ENCODE measurements around the gene ARHGAP24.

The ARHGAP24 gene

DNA sequence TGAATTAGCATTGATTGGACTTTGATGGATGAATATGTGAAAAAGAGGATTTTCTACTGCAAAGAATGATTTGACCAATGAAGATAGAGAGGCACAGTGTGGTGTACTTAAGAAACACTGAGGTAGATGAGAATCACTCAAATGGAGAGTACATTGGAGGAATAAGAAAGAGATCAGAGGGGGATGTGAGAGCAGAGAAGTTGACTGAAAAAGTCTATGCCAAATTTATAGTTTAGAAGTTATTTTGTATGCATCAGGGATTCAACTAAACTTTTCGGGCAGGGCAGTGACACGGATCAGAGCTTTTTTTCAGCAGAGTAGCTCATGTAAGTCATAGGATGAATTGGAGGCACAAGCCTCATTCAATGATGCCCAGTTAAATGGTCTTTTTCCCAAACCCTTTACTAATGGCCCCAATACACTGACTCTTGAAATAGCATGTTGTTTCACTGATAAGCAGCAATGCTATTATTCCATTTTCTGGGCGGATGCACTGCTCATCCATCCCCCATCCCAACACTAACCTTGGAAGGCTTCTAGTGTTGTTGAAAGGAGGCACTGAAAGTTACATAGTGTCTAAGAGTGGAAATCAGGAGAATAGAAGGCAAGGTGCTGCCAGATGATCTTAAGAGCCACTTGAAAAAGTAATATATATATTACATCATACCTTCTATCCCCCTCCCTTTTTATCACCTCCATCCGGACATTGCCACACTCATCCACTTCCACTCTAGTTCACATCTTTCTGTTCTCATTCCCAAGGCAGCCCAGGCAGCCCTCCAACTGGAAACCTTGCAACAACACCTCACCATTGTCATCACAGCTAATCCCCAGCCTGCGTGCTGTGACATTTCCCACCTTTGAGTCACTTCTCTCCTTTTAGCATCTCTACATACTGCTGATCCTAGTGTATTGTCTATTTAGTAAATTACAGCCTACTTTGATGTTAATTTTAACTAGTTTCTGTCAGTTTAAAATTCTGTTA lies 46.1 kb downstream of the ARHGAP24 start:
- no peak for DNase-seq

DNA sequence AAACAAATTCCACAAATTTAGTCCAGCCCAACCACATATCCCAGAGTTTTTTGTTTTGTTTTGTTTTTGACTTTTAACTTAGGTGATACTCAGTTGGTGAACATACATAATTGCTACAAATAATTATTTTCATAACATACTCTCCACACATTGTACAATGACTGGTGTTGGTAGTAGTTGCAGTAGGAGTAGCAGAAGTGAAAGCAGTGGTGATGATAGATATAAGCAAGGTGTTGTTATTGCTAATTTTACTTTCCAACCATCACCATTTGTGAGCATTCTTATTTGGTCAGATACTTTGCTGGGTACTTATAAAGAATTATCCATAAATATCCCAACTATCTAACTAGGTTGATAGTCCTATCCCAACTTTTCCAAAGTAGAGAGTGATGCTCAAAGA lies 47.3 kb downstream of the ARHGAP24 start:
- DNase-seq = no peak

DNA sequence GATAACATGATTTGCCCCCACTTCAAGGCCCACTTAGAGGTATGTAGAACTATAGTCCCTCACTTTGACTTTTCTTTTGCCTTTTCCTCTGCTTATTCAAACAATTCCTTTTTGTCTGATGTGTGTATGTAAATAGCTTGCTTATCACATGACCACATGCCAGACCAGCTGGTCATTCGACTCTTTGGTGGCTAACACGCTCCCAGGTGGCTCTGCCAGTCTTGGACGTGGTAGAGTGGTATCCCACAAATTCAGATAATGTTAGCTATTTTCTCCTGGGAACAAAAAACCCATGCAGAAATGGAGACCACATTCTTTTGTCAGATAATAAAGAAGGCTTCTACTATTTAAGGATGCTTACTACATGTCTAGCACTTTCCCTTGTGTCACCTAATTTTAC lies 47.9 kb downstream of the ARHGAP24 start:
- DNase-seq = no peak

DNA sequence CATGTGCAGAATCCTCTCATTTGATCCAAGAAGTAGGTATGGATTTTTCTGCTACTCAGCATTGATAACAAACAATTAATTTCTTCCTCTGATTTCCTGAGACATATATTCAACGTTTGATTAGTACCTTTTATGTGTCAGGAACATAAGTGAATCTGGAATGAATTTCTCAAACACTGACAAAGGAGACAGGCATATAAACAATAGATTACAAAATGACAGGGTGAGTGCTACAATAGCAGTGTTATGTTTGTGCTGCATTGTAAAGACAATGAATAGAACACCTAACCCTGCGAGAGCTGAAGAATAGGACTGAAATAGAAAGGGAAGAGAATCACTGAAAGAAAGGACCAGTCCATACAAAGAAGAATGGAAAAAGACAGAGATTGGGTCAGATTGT lies 52.9 kb downstream of the ARHGAP24 start:
- DNase-seq = no peak

DNA sequence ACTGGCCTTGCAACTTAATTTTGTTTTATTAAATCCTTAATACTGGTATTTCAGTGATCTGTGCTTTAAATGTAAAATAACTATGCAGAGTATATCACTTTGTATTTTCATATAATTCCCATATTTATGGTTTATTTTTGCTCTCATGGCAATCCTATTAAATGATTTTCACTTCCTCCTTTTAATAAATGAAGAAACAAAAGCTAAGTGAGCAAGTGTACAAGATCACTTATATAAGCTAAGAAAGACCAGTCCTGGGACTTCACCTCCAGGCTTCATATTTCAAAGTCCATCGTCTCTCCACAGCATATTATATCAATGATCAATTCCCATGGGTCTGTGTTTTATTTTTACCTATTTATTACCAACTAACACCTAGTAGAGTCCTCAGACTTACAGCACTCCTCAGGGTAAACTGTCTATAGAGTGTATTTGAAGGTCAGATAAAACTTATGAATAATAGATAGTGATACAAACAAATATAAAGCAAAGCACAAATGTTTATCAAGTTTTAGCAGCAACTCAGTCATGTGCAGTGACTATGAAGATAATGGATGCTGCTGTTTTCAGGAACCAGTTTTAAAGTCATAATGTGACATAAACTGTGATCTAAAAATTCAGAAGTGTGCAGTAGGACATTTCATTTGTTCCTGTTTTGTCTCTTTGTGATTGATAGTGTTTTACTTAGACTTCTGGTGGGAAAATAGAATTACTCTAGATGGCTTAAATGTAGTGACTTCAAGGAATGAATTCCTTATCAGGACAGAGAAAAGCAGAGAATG lies 56.8 kb downstream of the ARHGAP24 start:
- DNase-seq = no peak

DNA sequence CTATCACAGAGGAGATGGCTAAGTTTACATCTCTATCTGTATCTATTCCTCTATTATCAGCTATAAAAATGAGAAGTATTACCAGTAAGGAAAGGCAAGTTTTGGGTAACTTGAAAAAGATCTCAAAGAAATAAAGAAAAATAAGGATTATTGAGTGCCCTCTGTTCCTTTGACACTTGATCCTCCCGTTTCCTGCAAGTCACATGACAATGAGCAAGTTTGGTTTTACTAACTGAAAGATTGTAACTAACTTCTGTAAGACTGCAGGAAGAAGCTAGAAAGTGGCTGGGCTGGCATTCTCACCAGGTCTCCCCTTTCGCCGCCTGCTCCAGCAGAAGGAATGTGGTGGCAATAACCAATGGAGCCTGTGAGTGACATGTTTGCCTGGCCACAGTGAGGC lies 59.2 kb downstream of the ARHGAP24 start:
- no peak for DNase-seq

DNA sequence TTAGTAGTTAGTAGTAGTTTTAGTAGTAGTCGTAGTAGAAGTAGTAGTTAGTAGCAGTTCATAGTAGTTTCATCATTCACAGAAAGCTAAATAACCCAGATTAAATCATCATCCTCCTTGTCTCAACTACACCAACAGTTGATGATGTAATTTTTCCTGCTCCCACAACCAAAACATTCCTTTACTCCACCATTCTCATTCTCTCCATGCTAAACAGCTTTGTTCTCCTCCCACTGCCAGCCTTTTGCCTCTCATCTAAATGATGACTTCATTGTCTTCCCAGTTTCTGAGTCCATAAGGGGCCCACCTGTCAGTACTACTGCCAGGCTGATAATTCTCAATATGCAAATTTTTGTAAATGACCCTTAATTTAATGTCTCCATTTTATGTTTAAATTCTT lies 68.9 kb downstream of the ARHGAP24 start:
- no peak for DNase-seq

DNA sequence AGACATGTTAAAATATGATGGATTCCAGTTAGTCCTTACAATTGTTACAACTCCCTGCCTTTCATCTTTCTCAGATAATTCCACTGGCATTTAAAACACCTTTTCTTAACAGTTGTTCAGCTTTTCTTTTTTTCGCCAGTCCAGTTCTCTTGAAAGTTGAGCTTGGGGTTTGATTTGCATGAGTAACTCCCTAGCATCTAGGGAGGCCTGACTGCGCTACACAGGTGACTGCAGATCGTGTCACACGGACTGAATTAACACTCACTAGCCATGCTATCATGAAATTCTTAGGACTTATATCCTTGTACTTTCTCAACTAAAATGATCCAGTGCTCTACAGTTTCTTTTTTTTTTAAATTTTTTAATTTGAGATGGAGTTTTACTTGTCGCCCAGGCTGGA lies 69.8 kb downstream of the ARHGAP24 start:
- DNase-seq = no peak

DNA sequence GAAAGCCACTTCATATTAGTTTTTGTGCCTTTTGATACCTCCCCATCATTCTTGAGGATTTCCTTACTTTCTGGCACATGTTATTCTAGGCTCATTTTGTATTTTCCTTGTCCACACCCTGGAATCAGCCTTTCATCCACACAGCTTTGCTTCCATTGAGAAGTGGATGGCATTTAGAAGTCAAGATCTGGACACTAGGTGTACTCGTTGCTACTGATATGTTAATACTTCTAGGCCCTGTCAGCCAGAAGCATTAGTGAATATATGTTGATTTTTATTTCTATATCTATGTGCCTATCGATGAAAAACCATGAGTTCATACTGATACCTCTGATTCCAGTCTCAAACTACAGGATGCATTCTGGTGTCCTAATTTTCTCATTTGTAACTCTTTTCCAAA lies 73.2 kb downstream of the ARHGAP24 start:
- DNase-seq = no peak

DNA sequence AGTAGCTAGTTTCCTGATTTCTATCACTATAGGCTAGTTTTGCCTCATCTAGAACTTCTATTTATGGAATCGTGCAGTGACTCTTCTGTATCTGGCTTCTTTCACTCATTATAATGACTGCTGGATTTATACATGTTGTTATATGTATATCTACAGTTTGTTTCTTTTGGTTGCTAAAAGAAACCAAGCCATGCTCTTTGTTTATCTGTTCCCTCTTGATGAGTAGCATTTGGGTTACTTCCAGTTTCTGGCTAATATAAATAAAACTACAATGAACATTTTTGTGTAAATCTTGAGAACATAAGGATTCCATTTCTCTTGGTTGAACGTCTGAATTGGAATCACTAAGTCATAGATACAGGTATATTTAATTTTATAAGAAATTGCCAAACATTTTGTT lies 73.9 kb downstream of the ARHGAP24 start:
- DNase-seq = no peak

DNA sequence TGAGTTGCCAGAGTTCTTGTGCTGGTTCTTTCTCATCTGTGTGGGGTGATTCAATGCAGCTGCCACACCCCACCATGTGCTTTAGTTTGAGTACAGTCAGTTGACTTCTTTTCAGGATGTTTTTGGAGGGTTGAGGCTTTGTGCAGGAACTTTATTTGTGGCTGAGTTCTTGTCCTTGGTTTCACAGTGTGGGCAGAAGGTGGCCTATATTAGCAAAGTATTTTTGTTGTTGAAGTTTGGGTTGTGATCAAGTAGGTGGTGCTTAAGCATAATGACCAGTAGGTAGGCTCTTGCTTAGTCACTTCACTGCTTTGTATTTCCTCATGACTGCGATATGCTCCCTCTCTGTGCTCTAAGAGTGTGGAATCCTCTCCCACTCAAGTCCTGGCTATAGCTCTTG lies 80.3 kb downstream of the ARHGAP24 start:
- no peak for DNase-seq

DNA sequence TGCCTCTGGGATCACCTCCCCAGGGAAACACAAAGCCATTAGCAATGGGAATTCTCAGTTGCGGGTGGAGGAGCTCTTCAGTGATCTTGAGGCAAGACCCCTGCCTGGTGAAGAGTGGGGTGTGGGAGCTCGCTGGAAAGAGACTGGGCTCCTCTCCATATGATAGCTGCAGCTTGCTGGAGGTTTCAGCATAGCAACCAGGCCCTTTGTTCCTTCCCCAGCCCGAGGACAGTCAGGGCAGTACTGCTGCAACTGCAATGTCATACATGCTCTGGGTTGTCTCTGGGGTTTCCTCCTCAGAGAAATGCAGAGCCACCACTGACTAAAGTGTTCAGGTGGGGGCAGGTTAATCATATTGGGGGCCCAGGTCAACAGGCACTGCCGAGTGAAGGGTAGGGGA lies 81.3 kb downstream of the ARHGAP24 start:
- no peak for DNase-seq

DNA sequence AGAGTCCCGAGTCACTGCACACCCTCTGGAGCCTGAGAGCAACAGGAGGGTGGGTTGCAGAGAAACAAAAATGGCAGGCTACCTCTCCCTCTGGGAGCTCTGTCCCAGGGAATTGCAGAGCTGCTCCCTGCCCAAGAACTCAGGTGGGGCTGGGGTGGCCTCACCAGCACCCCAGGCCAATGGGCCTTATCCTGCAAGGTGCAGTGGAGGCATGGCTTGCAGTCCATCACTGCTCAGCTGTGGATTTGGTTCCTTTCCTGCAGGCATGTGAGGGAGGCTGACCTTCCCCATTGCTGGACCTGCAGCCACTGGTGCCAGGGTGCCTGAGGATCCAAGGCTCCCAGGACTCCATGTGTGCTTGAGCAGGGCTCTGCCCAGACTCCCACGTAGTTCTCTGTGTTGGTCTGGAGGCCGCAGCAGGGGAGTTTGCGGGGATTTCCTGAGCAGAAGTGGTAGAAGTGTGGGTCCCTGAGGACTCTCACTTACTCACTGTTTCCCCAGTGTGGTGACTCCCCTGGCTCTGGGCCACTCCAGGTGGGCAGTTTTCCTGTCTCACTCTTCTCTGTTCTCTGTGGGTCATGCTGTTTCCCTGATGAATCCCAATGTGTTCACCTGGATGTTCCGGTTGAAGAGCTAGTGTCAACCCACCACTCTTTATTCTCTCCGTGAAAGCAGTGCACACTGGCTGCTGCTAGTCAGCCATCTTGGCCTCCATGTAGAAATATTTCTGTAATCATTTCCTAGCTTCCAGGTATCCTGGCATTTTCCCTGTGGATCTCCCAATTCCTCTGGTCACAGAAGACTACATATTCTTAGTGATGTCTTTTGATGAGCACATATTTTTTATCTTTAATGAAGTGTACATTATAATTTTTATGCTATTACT lies 82.3 kb downstream of the ARHGAP24 start:
- DNase-seq = no peak

DNA sequence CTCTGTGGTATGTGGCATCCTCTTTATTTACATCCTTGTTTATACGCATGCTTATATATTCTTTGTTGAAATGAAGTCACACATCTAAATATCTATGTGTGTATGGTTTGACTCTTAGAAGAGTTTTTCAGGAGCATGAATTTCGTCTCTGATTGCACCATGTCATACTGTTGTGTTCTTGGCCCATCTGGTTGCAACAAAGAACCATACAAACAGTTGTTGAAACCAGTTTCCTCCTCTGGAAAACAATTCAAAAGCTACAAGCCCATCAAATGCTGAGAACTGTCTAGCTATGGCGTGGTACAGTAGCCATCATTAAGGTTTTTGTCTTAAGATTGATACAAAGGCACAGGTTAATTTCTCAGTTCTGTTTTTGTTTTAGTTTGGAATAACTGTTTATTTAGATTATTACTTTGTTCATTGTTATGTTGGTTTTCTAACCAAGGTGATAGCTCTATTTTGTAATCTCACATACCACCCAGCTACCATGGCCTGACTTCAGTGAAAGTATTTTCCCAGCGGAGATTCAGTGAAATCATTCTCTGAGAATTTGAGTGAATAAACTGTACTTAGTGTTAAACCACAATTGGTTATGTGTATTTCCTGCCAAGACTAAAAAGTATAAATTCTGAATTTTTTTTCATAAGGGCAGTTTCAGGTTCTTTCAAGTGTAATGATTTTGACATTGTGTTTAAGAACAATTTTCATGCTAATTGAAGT lies 91.0 kb downstream of the ARHGAP24 start:
- DNase-seq = no peak

DNA sequence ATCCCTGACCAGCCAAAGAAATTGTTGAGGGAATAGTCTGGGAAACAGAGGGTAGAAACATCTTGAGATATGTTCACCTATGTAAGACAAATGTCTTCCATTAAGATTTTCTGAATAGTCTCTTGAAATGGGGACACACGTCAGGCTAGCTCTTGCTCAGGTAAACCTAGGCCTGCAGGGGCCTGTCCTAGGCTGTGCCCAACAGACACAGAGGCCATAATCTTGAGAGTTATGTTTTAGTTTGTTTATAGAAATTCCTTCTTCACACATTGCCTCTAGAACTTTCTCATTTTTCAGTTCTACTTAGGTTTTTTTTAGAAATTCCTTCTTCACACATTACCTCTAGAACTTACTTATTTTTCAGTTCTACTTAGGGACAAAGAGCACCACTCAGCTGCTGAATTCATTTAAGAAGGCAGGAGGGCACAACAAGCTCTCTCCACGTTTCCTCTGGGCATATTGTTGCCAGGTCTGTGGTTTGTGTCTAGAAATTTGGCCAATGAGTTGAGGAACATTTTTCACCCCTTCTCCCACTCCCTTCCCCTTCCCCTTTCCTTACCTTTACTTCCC lies 94.9 kb downstream of the ARHGAP24 start:
- no peak for DNase-seq

DNA sequence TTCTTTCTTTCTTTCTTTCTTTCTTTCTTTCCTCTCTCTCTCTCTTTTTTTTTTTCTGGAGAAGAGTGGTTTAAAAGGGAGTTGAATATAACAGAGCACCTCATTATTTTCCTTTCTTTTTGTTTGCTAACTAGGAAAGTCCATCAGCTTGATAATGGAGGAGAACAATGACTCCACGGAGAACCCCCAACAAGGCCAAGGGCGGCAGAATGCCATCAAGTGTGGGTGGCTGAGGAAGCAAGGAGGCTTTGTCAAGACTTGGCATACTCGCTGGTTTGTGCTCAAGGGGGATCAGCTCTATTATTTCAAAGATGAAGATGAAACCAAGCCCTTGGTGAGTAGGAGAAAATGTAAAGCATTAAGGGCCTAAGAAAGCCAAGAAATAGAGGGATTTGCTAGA lies 95.4 kb downstream of the ARHGAP24 start:
- DNase-seq = no peak

DNA sequence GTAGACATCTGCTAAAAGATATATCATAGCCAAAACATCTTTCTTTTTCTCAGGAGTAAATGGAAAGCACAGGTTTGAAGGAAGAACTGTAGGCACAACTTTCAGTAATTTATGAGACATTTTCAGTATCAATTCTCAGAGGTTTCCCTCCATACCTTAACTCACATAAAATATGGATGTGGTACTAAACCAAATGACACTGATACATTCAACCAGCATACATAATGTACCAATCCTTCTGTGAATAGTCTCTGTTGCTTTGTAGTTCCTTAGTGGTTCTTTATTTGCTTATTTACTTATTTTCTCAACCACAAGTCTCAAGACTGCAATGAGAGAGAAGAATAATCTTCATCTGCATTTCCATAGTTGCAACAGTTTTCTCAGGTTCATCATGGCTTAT lies 96.1 kb downstream of the ARHGAP24 start:
- no peak for DNase-seq

DNA sequence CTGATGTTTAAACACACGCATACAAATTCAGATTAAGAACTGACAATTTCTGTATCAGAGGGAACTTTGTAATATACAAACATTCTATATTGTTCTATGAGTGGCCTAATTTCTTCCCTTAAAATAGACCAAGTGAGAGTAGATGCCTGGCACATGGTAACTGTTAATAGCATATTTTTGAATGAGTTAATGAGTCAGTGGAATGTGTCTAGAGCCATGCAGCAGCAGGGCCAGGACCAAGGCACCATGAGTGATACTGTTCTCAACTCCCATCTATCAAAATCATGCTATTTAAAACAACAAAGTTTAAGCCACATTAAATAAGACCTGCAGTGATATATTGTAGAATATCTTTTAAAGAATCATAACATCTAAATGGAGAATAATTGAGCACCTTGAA lies 98.3 kb downstream of the ARHGAP24 start:
- DNase-seq = no peak

DNA sequence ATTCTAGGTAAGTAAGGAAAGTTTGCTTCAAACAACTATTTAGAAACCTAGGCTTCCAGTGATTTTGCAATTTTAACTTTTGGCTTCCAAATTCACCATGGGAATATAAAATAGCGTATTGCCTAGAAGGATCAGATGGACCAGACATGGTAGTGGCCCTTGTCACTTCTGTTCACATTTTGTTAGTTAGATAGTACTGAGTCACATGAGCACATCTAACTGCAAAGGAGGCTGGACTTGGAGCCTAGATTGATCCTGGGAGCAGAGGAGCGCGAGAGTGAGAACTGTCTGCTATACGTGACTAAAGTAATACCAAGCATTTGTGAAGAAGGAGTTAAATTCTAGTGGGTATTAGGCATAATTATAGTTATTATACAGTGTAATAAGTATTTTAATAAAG lies 102.4 kb downstream of the ARHGAP24 start:
- DNase-seq = no peak

DNA sequence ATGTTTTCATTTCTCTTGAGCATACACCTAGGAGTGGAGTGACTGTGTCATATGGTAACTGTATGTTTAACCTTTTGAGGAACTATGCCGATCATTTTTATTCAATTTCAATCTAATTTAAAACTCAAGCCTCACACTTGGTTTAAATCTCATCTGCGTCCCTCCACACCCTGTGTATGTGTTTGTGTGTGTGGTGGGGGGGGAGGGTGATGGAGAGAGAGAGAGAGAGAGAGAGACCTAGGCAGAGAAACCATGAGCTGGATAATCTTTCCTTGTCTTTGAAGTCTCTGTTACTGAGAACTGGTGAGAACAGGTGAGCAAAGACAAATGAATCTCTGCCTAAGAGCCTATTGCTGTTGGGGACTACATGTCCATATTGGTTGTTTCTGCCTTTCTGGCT lies 105.0 kb downstream of the ARHGAP24 start:
- DNase-seq = no peak

DNA sequence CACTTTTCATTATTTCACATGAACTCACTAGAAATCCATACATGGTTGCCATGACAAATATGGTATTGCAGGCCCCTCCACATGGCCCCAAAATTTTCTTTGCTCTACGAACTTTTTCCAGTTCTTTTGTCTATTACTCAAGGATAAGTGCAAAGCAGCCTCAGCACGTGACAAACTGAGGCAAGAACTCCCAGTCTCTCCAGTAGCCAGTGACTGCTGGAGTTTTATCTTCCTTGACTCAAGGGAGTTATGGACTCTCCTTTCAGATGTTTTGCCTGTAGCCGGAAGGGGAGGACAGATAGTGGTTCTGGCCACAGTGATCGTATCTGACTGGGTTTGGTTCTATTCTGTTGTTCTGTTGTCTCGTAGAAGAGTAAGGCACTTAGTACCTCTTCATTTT lies 105.5 kb downstream of the ARHGAP24 start:
- no peak for DNase-seq

DNA sequence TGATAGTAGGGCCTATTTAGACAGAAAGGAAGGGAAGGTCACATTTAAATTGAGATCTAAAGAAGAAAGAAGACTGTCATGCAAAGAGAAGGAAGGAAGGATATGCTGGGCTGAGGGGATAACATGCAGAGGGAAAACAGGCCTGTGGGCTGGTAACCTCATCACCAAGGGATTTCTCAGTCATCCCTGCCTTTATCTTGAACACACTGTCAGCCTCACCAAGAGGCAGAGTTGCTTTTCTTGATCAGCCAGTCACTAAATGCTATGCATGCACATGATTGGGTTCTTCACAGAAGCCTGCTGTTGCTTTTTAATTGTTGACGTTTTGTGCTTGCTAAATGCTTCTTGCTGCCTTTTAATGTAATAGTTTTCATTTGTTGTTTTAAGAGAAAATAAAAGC lies 113.0 kb downstream of the ARHGAP24 start:
- DNase-seq = no peak

Data from SHP77 treated with DMSO at 0.1 percent for 48 hours (cell line).